H1 (cell line): ENCODE measurements around the gene RNF144A. TPM values are rescaled to one million over a fixed set of nuclear protein-coding genes. Genes with fewer than 3 reads are reported as not detected.

ENCODE experiments used
- CTCF ChIA-PET: fragments of 300-600 bp; sonication (Branson Sonifier 250); formaldehyde crosslinking; loops from one replicate; lab custom pipeline; 2021; ENCODE audit not compliant: partially characterized antibody; lab: Charles Lee
- POLR2A ChIA-PET: fragments of 300-600 bp; sonication (Branson Sonifier 250); formaldehyde crosslinking; loops from one replicate; lab custom pipeline; 2021; ENCODE audit warnings: inconsistent platforms; ENCODE audit not compliant: partially characterized antibody; lab: Charles Lee
- DNase-seq, 2 experiments: peaks; one replicate each; pipeline versions ENCODE4 v3.0.0 to v3.0.0-alpha.2; 2010 to 2022; ENCODE audit warnings: low spot score in 2 of 2, low read depth in 1 of 2, mixed read lengths in 1 of 2
- FAIRE-seq: peaks from 2 replicates; lab custom pipeline; 2011; peaks lifted over from hg19 to GRCh38; lab: Jason Lieb, UNC
- H2AFZ ChIP-seq: 2 replicates; pipeline ENCODE4 v1.8.1; 2012; ENCODE audit warnings: low read length, inconsistent platforms
- H2AK5ac ChIP-seq: 2 replicates; pipeline ENCODE4 v1.6.1; 2013; ENCODE audit warnings: low read depth, low read length
- H2BK120ac ChIP-seq: replicated peaks from 2 replicates; pipeline ENCODE3; 2013; ENCODE audit warnings: low read depth, low read length, inconsistent platforms
- H2BK12ac ChIP-seq: 2 replicates; pipeline ENCODE4 v1.6.1; 2013; ENCODE audit warnings: low read depth, low read length
- H2BK15ac ChIP-seq: 2 replicates; pipeline ENCODE4 v1.6.1; 2013; ENCODE audit warnings: low read length
- H2BK20ac ChIP-seq: 2 replicates; pipeline ENCODE4 v1.6.1; 2013; ENCODE audit warnings: low read length
- H2BK5ac ChIP-seq: 2 replicates; pipeline ENCODE4 v1.6.1; 2013; ENCODE audit warnings: low read depth, low read length
- H3K14ac ChIP-seq: 2 replicates; pipeline ENCODE4 v1.6.1; 2013; ENCODE audit warnings: inconsistent platforms; ENCODE audit not compliant: insufficient read length
- H3K18ac ChIP-seq: 2 replicates; pipeline ENCODE4 v1.6.1; 2013; ENCODE audit warnings: low read length; ENCODE audit errors: extremely low read depth
- H3K23ac ChIP-seq: 2 replicates; pipeline ENCODE4 v1.6.1; 2013; ENCODE audit warnings: inconsistent platforms; ENCODE audit not compliant: insufficient read length
- H3K23me2 ChIP-seq: 2 replicates; pipeline ENCODE4 v1.6.1; 2013; ENCODE audit warnings: low read depth, low read length
- H3K27ac ChIP-seq: 2 replicates; pipeline ENCODE4 v1.6.1; 2011; ENCODE audit warnings: low read depth, low read length, inconsistent platforms
- H3K27me3 ChIP-seq, 4 experiments: replicated peaks in 1 of 4; 1 replicate in 1 of 4; 2 replicates in 3 of 4; pipeline versions ENCODE4 v1.6.1 to v1.8.1; 2011 to 2013; ENCODE audit warnings: low read length in 3 of 4, mild to moderate bottlenecking in 3 of 4, inconsistent platforms in 2 of 4, mixed read lengths in 2 of 4, moderate library complexity in 1 of 4; ENCODE audit not compliant: control insufficient read depth in 3 of 4, insufficient read depth in 3 of 4; ENCODE audit errors: extremely low read depth in 1 of 4
- H3K36me3 ChIP-seq, 4 experiments: 2 replicates each; pipeline versions ENCODE4 v1.6.1 to v1.8.1; 2011 to 2013; ENCODE audit warnings: mild to moderate bottlenecking in 4 of 4, low read length in 3 of 4, moderate library complexity in 2 of 4, control low read depth in 1 of 4, inconsistent platforms in 1 of 4; ENCODE audit not compliant: insufficient read depth in 4 of 4, control insufficient read depth in 2 of 4
- H3K4ac ChIP-seq: replicated peaks from 2 replicates; pipeline ENCODE3; 2013; ENCODE audit warnings: low read length, low read depth, mixed read lengths, inconsistent platforms; ENCODE audit not compliant: insufficient read length
- H3K4me1 ChIP-seq, 4 experiments: replicated peaks in 1 of 4; 1 replicate in 1 of 4; 2 replicates in 3 of 4; pipeline versions ENCODE4 v1.6.1 to v1.8.1; 2011 to 2013; ENCODE audit warnings: low read length in 3 of 4, inconsistent platforms in 2 of 4, mixed read lengths in 1 of 4; ENCODE audit not compliant: insufficient read depth in 4 of 4, control insufficient read depth in 3 of 4
- H3K4me2 ChIP-seq, 2 experiments: 2 replicates each; pipeline versions ENCODE4 v1.6.1 to v1.8.1; 2011 to 2013; ENCODE audit warnings: low read depth in 2 of 2, low read length in 2 of 2, control low read depth in 1 of 2, inconsistent platforms in 1 of 2, mild to moderate bottlenecking in 1 of 2; ENCODE audit not compliant: insufficient read depth in 1 of 2
- H3K4me3 ChIP-seq, 4 experiments: fragments of 200-600, 300-600 bp in 1 of 4; sonication (generic), shearing (Covaris generic), sonication (Bioruptor Twin) in 1 of 4; 2 replicates each; pipeline versions ENCODE4 v1.5.1 to v1.8.1; 2011 to 2016; ENCODE audit warnings: low read length in 4 of 4, low read depth in 3 of 4, control low read depth in 2 of 4, inconsistent platforms in 2 of 4, mild to moderate bottlenecking in 2 of 4, mixed read lengths in 1 of 4, moderate library complexity in 1 of 4; ENCODE audit not compliant: insufficient read depth in 2 of 4; ENCODE audit errors: extremely low read depth in 1 of 4
- H3K56ac ChIP-seq: replicated peaks from 2 replicates; pipeline ENCODE3; 2013; ENCODE audit warnings: low read depth, mild to moderate bottlenecking, mixed read lengths, low read length, inconsistent platforms; ENCODE audit not compliant: insufficient read length
- H3K79me1 ChIP-seq: 2 replicates; pipeline ENCODE4 v1.6.1; 2013; ENCODE audit warnings: low read depth, low read length, control low read depth
- H3K79me2 ChIP-seq, 2 experiments: 2 replicates each; pipeline versions ENCODE4 v1.6.1 to v1.8.1; 2012 to 2013; ENCODE audit warnings: low read length in 2 of 2, mild to moderate bottlenecking in 2 of 2, inconsistent platforms in 1 of 2; ENCODE audit not compliant: insufficient read depth in 2 of 2, control insufficient read depth in 1 of 2
- H3K9ac ChIP-seq, 4 experiments: replicated peaks in 1 of 4; 1 replicate in 1 of 4; 2 replicates in 3 of 4; pipeline versions ENCODE4 v1.6.1 to v1.8.1; 2011 to 2013; ENCODE audit warnings: low read depth in 3 of 4, low read length in 3 of 4, control low read depth in 2 of 4, mild to moderate bottlenecking in 2 of 4, moderate library complexity in 2 of 4, inconsistent platforms in 1 of 4; ENCODE audit errors: extremely low read depth in 1 of 4
- H3K9me3 ChIP-seq, 2 experiments: 2 replicates each; pipeline versions ENCODE4 v1.6.1 to v1.8.1; 2012 to 2013; ENCODE audit warnings: mild to moderate bottlenecking in 2 of 2, moderate library complexity in 2 of 2, control low read depth in 1 of 2, inconsistent platforms in 1 of 2, low read depth in 1 of 2, low read length in 1 of 2, mixed read lengths in 1 of 2; ENCODE audit not compliant: insufficient read depth in 2 of 2
- H4K20me1 ChIP-seq, 2 experiments: replicated peaks in 1 of 2; 2 replicates each; pipeline versions ENCODE3 to v1.8.1; 2011 to 2013; ENCODE audit warnings: inconsistent platforms in 2 of 2, low read length in 2 of 2, mild to moderate bottlenecking in 1 of 2; ENCODE audit not compliant: insufficient read depth in 2 of 2, control insufficient read depth in 1 of 2
- H4K5ac ChIP-seq: 2 replicates; pipeline ENCODE4 v1.6.1; 2013; ENCODE audit warnings: low read length, low read depth, mixed read lengths, inconsistent platforms; ENCODE audit not compliant: insufficient read length
- H4K8ac ChIP-seq: 2 replicates; pipeline ENCODE4 v1.8.0; 2013; ENCODE audit warnings: mild to moderate bottlenecking, moderate library complexity, low read length, inconsistent platforms; ENCODE audit not compliant: insufficient read depth; ENCODE audit errors: extremely low read depth
- H4K91ac ChIP-seq: replicated peaks from 2 replicates; pipeline ENCODE3; 2013; ENCODE audit warnings: low read length, mixed read lengths, inconsistent platforms; ENCODE audit not compliant: insufficient read length
- CHD1 ChIP-seq: IDR thresholded peaks from 2 replicates; pipeline ENCODE4 v1.6.1; 2012; ENCODE audit warnings: low read depth, low read length, improper control_type of control experiment
- GABPA ChIP-seq: IDR thresholded peaks from 2 replicates; pipeline ENCODE4 v1.6.1; 2011; ENCODE audit warnings: mild to moderate bottlenecking, low read length, moderate library complexity, borderline replicate concordance; ENCODE audit not compliant: insufficient read depth
- HDAC2 ChIP-seq, 2 experiments: fragments of 300-600 bp in 1 of 2; sonication (generic) in 1 of 2; IDR thresholded peaks; 2 replicates each; pipeline ENCODE4 v1.6.1; 2011 to 2012; ENCODE audit warnings: low read depth in 2 of 2, low read length in 2 of 2, mild to moderate bottlenecking in 2 of 2, moderate library complexity in 2 of 2, borderline replicate concordance in 1 of 2, inconsistent platforms in 1 of 2
- JUND ChIP-seq: IDR thresholded peaks from 2 replicates; pipeline ENCODE4 v1.6.1; 2011; ENCODE audit warnings: mild to moderate bottlenecking, improper control_type of control experiment, low read length
- NRF1 ChIP-seq: IDR thresholded peaks from 2 replicates; pipeline ENCODE4 v1.6.1; 2011; ENCODE audit warnings: mild to moderate bottlenecking, low read depth, low read length, improper control_type of control experiment
- RBBP5 ChIP-seq: IDR thresholded peaks from 2 replicates; pipeline ENCODE4 v1.7.1; 2012; ENCODE audit warnings: low read depth, mild to moderate bottlenecking, inconsistent platforms, low read length, moderate library complexity, borderline replicate concordance
- SIRT6 ChIP-seq: IDR thresholded peaks from one replicate; pipeline ENCODE4 v1.7.1; 2012; ENCODE audit warnings: low read length, inconsistent platforms
- SP1 ChIP-seq: IDR thresholded peaks from 2 replicates; pipeline ENCODE4 v1.6.1; 2011; ENCODE audit warnings: low read depth, low read length
- TEAD4 ChIP-seq: IDR thresholded peaks from 2 replicates; pipeline ENCODE4 v1.6.1; 2012; ENCODE audit warnings: low read depth, low read length, inconsistent platforms, mixed read lengths
- YY1 ChIP-seq: IDR thresholded peaks from 2 replicates; pipeline ENCODE4 v1.6.1; 2011; ENCODE audit warnings: low read depth, mild to moderate bottlenecking, low read length
- WGBS, 2 experiments: shearing (Covaris generic) in 1 of 2; methylation state at CpG; one replicate each; pipeline versions ENCODE4 v1.1.6 to v1.1.7; 2013 to 2015; ENCODE audit warnings: low lambda C conversion rate in 2 of 2, mixed read lengths in 2 of 2, inconsistent platforms in 1 of 2, low coverage in 1 of 2, missing lambda C conversion rate in 1 of 2; ENCODE audit not compliant: insufficient replicate concordance in 2 of 2, insufficient coverage in 1 of 2, insufficient read length in 1 of 2; ENCODE audit errors: extremely low coverage in 1 of 2, missing lambda C conversion rate in 1 of 2; 5-methylcytosine and 5-hydroxymethylcytosine counted together
- polyA plus RNA-seq, 7 experiments: library from polyadenylated mRNA; depleted of rRNA in 3 of 7; stranded (reverse) in 5 of 7; unstranded in 2 of 7; fragments of >200 nt in 5 of 7; fragments of 200-250 nt in 2 of 7; gene quantifications; 1 replicate in 5 of 7; 2 replicates in 1 of 7; 4 replicates in 1 of 7; pipeline versions ENCODE4 v1.2.1 to v1.2.3, GENCODE V29; 2011 to 2013; ENCODE audit warnings: missing spikeins in 2 of 7, mixed read lengths in 2 of 7
- total RNA-seq: library from RNA; stranded (reverse); fragmentation: NEBNext Ultra II Directional; extraction: Animal tissue kit (Norgen Biotek cat#: 25700); gene quantifications from 2 replicates; pipeline ENCODE4 v1.2.1, GENCODE V29; 2021

RNF144A gene
- total and polyA plus RNA-seq, 2 of the 8 experiments (the other 6 are each of a cell fraction or from before 2014, with no cell fraction given) = 14.0 to 15.0 TPM

DNA sequence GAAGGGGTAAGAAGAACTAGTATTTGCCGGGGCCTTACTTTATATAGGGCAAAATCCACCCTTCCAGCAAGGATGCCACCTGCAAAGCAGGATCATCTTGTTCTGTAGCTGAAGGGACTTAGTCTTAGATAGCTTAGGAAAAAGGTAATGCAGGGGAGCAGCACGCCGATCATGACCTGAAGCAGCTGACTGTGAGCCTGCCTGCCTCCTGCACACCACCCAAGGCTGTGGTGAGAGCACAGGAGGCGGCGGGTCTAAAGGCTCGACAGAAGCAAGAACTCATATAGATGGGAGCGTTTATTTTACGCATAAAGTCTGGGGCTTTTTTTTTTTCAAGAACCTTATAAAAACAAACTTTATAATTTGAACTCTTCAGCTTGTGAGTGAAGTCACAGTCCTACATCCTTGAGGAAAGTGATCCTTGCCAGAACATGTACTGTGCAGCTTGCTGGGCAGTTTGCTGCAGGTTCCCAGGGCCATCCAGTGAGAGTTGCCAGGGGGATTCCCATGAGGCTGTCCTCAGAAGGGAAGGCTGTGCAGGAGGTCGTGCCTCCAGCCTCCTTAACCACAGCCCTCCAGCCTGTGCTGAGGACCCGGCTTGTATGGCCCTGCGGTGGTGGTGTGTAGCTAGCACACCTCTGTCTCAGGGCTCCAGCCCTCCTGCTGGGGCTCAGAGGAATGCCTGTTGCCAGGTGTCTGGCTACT is 92.1 kb downstream of the RNF144A start:
- Histone ChIP-seq H3K9ac (no peak overlapping the region), H3K79me2 (no peaks in the 10 kb centered on the region), H4K20me1 (peaks cover 2 to 3% of the 10 kb centered on the region in 2 experiments), H3K27me3 (no peaks in the 10 kb centered on the region), H3K27ac (no peak overlapping the region), H2BK15ac (no peak overlapping the region), H4K8ac (no peak overlapping the region), H4K5ac (no peak overlapping the region), H3K4ac (no peak overlapping the region), H3K4me2 (no peak overlapping the region), H3K36me3 (no peaks in the 10 kb centered on the region), H3K56ac (no peak overlapping the region), H3K4me1 (peaks cover 0 to 5% (median 3%) of the 10 kb centered on the region in 4 experiments; a peak in 4 of 7 replicates), H3K9me3 (no peaks in the 10 kb centered on the region), H4K91ac (no peak overlapping the region), H3K79me1 (no peaks in the 10 kb centered on the region), H2BK120ac (no peak overlapping the region), H3K23ac (no peak overlapping the region), H3K23me2 (no peaks in the 10 kb centered on the region), H2BK12ac (no peak overlapping the region), H3K14ac (no peak overlapping the region), H2BK20ac (no peak overlapping the region), H2AFZ (no peak overlapping the region), H2BK5ac (no peak overlapping the region), H3K18ac (no peak overlapping the region), H2AK5ac (no peak overlapping the region), H3K4me3 (no peak overlapping the region)
- 87% methylated on average over 11 of the region's 11 CpGs; no CpG with 5 or more reads in 1 of the 2 experiments for WGBS, 2 experiments
- ChIA-PET CTCF (interaction anchor here (0.5 kb wide), 1 partner anchor 1875 kb away, joined by 3 read pairs; no protein-coding TSS in a partner anchor), POLR2A (no interaction called here)
- DNase-seq = no peak
- FAIRE-seq = no peak
- no peak for TF ChIP-seq JUND
- no peak for TF ChIP-seq HDAC2 (IDR thresholded peaks at IDR 0.05; ENCODE audit: borderline replicate concordance in 1 of 2, low read depth in 2 of 2, low read length in 2 of 2)
- no peak for TF ChIP-seq TEAD4
- TF ChIP-seq NRF1 = no peak
- no peak for TF ChIP-seq RBBP5
- no peak for TF ChIP-seq SP1
- no peak for TF ChIP-seq SIRT6
- no peak for TF ChIP-seq CHD1
- no peak for TF ChIP-seq YY1
- no peak for TF ChIP-seq GABPA
